GM12872 (cell line): ENCODE data around the gene NPTXR.

Source experiments
- TF ChIP-seq, protein P1 (sequence below): IDR thresholded peaks from 3 replicates; pipeline ENCODE4 v1.5.1; 2011; ENCODE audit warnings: low read depth, mild to moderate bottlenecking, low read length, moderate library complexity; ENCODE audit not compliant: insufficient read depth

The NPTXR gene

GRCh38 chr22:38786631-38787030 lies 57.2 kb downstream of the NPTXR start:
- TF ChIP-seq, protein P1, sequence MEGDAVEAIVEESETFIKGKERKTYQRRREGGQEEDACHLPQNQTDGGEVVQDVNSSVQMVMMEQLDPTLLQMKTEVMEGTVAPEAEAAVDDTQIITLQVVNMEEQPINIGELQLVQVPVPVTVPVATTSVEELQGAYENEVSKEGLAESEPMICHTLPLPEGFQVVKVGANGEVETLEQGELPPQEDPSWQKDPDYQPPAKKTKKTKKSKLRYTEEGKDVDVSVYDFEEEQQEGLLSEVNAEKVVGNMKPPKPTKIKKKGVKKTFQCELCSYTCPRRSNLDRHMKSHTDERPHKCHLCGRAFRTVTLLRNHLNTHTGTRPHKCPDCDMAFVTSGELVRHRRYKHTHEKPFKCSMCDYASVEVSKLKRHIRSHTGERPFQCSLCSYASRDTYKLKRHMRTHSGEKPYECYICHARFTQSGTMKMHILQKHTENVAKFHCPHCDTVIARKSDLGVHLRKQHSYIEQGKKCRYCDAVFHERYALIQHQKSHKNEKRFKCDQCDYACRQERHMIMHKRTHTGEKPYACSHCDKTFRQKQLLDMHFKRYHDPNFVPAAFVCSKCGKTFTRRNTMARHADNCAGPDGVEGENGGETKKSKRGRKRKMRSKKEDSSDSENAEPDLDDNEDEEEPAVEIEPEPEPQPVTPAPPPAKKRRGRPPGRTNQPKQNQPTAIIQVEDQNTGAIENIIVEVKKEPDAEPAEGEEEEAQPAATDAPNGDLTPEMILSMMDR, result no peak

- TF ChIP-seq, protein P1, result no peak
Observed at GRCh38 chr22:38784856-38785255, 59.0 kb downstream of the NPTXR start.

GRCh38 chr22:38784035-38784434 lies 59.8 kb downstream of the NPTXR start:
- TF ChIP-seq, protein P1, result no peak

GRCh38 chr22:38783095-38783615 lies 60.7 kb downstream of the NPTXR start:
- TF ChIP-seq, protein P1, result no peak

- TF ChIP-seq, protein P1, result no peak
Observed at GRCh38 chr22:38782402-38783094, 61.3 kb downstream of the NPTXR start.

DNA sequence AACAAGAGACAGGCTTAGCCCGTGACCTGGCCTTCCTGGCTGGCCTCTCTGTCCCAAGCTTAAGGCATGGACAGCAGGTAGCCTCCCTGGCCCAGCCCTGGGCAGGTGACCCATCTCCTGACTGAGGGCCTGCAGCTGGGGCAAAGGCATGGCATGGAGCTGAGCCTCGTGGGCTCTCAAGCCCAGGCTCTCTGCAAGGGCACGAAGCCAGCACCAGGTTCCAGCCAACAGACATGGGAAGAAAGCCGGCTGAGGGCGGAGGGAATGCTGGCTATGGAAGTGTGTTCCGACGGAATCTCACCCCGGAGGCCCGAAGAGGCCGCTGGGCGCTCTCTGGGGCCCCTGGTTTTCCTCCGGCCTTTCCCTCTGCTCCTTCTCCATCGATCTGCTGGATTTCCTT lies 62.8 kb downstream of the NPTXR start:
- TF ChIP-seq, protein P1, result no peak

DNA sequence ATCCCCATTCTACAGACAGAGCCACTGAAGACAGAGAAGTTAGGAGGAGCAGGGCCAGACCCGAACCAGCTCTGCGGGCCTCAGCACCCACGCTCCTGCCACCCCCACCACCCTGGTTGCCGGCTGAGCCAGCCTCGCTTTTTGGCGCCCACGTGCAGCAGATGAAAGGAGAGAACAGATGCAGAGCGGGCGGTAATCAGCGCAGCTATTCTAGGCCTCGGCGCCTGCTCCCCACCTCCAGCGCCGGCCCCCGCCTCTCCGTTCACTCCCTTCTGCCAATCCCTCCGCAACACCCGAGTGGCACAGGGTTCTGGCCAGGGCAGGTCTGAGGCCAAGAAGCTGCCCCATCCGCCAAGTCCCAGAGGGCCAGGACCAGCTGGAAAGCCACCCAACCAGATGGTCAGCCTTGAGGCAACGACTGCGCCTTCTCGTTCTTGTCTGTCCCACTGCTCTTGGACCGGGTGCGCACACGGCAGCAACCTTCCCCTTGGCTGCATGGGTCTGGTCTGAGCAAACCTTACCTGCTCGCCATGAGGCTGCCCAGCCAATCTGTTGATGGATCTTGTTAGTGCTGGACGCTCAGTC lies 66.6 kb downstream of the NPTXR start:
- TF ChIP-seq, protein P1, result no peak
